Endothelial cell (in vitro differentiated cells): ENCODE data around the gene KCTD8. TPM values are rescaled to one million over a fixed set of nuclear protein-coding genes. Genes with fewer than 3 reads are reported as not detected.

Experiments used
- DNase-seq: peaks from one replicate; pipeline ENCODE4 v3.0.0; 2021; ENCODE audit warnings: low spot score
- H3K27ac Mint-ChIP-seq: one replicate; pipeline ENCODE4 v1.8.0; 2021; ENCODE audit warnings: mixed read lengths, inconsistent platforms; ENCODE audit not compliant: unreplicated experiment
- H3K27me3 Mint-ChIP-seq: one replicate; pipeline ENCODE4 v1.8.0; 2021; ENCODE audit warnings: mild to moderate bottlenecking, moderate library complexity, mixed read lengths, inconsistent platforms; ENCODE audit not compliant: unreplicated experiment
- H3K36me3 Mint-ChIP-seq: one replicate; pipeline ENCODE4 v1.8.0; 2021; ENCODE audit warnings: mild to moderate bottlenecking, low read depth, mixed read lengths, inconsistent platforms; ENCODE audit not compliant: unreplicated experiment
- H3K4me1 Mint-ChIP-seq: one replicate; pipeline ENCODE4 v1.8.0; 2021; ENCODE audit warnings: mild to moderate bottlenecking, mixed read lengths, inconsistent platforms; ENCODE audit not compliant: unreplicated experiment
- H3K4me3 Mint-ChIP-seq: one replicate; pipeline ENCODE4 v1.8.0; 2021; ENCODE audit warnings: mild to moderate bottlenecking, mixed read lengths, inconsistent platforms; ENCODE audit not compliant: unreplicated experiment
- H3K9me3 Mint-ChIP-seq: one replicate; pipeline ENCODE4 v1.8.0; 2021; ENCODE audit warnings: mixed read lengths, inconsistent platforms; ENCODE audit not compliant: unreplicated experiment
- total RNA-seq: library from RNA; stranded (reverse); fragmentation: NEBNext Ultra II Directional; extraction: Animal tissue kit (Norgen Biotek cat#: 25700); gene quantifications from one replicate; pipeline ENCODE4 v1.2.1, GENCODE V29; 2021; ENCODE audit not compliant: unreplicated experiment
- TF ChIP-seq, protein P1 (sequence below): fragments of 200-600 bp; sonication (generic); IDR thresholded peaks from one replicate; pipeline ENCODE4 v1.5.0; 2021; ENCODE audit warnings: antibody characterized with exemption; ENCODE audit not compliant: unreplicated experiment

KCTD8 gene
- total RNA-seq, 1 donor from 2014 or later, result 0.62 TPM

DNA sequence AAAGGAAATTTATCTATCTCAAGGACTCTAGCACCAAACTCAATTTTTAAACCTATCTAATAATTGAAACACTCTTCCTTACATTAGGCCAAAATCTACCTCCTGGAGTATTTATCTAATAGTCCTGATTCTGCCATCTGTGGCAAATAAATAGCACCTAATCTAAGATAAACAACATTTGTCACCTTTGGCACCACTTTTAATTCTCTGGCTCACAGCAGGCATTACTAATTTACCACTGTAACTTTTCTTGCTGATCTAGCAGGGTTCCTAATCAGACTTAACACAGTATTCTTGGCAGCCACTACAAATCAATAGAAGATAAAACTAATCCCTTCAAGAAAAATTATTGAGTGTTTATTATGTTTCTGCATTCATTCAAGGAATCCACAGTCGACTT lies 161.1 kb downstream of the KCTD8 start:
- Mint-ChIP-seq H3K9me3 (no peaks in the 10 kb centered on the region), H3K4me1 (no peaks in the 10 kb centered on the region), H3K36me3 (no peaks in the 10 kb centered on the region), H3K27ac (no peak overlapping the region), H3K4me3 (no peak overlapping the region), H3K27me3 (no peaks in the 10 kb centered on the region)
- no peak for DNase-seq
- TF ChIP-seq, protein P1, sequence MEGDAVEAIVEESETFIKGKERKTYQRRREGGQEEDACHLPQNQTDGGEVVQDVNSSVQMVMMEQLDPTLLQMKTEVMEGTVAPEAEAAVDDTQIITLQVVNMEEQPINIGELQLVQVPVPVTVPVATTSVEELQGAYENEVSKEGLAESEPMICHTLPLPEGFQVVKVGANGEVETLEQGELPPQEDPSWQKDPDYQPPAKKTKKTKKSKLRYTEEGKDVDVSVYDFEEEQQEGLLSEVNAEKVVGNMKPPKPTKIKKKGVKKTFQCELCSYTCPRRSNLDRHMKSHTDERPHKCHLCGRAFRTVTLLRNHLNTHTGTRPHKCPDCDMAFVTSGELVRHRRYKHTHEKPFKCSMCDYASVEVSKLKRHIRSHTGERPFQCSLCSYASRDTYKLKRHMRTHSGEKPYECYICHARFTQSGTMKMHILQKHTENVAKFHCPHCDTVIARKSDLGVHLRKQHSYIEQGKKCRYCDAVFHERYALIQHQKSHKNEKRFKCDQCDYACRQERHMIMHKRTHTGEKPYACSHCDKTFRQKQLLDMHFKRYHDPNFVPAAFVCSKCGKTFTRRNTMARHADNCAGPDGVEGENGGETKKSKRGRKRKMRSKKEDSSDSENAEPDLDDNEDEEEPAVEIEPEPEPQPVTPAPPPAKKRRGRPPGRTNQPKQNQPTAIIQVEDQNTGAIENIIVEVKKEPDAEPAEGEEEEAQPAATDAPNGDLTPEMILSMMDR, result no peak

DNA sequence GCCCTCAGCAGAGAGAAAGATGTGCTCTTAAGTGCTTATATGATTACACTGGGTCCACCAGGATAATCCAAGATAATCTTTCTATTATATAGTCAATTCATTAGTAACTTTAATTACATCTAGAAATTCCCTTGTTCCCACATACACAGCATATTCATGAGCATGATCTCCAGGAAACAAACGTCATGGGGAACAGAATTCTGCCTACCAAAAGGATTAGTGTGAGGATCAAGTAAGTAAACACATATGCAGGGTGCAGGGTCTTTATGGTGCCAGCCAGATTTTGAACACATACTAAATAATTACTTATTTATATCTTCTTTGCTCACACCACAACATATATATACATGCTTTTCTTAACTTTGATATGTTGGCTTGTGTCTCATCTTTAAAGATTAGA lies 169.1 kb downstream of the KCTD8 start:
- no peaks in the 10 kb centered on the region for H3K27me3 Mint-ChIP-seq
- H3K4me1 Mint-ChIP-seq, result no peaks in the 10 kb centered on the region
- H3K27ac Mint-ChIP-seq, result no peak overlapping the region
- no peak overlapping the region for H3K4me3 Mint-ChIP-seq
- no peak for DNase-seq
- H3K36me3 Mint-ChIP-seq, result no peaks in the 10 kb centered on the region
- TF ChIP-seq, protein P1, result no peak
- no peaks in the 10 kb centered on the region for H3K9me3 Mint-ChIP-seq

DNA sequence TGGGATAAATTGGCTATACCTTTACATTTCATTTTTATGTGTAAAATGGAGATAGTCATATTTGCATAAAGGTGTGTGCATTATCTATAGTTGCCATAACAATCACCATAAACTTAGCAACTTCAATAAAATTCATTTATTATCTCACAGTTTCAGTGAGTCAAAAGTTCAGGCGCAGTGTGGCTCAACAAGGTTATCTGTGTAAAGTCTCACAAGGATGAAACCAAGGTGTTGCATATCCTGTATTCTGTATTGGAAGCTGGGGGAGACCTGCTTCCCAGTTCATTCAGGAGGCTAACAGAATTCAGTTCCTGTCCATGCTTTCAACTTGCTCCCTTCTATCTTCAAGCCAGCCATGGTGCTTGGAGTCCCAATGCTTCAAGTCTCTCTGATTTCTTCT lies 169.5 kb downstream of the KCTD8 start:
- H3K27me3 Mint-ChIP-seq, result no peaks in the 10 kb centered on the region
- no peak overlapping the region for H3K27ac Mint-ChIP-seq
- no peak for DNase-seq
- no peaks in the 10 kb centered on the region for H3K36me3 Mint-ChIP-seq
- no peaks in the 10 kb centered on the region for H3K4me1 Mint-ChIP-seq
- TF ChIP-seq, protein P1, result no peak
- H3K4me3 Mint-ChIP-seq, result no peak overlapping the region
- no peaks in the 10 kb centered on the region for H3K9me3 Mint-ChIP-seq

DNA sequence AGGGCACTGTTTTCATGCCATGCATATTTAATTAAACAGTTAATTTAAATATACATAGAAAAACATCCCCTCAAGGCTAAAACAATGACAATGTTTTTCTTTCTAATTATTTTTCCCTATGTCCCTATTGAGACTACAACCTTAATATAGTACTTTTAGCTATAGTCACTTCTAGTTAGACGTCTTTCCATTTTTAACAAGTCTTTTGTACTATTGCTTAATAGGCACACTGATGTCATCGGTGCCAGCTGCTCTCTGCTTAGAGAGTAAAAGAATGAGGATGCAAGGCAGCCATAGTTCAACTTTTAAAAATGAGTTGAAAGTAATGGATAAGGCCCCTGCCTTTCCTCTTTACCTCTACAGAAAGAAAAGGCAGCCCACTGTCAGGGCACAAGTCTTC lies 191.1 kb downstream of the KCTD8 start:
- H3K4me1 Mint-ChIP-seq, result no peaks in the 10 kb centered on the region

DNA sequence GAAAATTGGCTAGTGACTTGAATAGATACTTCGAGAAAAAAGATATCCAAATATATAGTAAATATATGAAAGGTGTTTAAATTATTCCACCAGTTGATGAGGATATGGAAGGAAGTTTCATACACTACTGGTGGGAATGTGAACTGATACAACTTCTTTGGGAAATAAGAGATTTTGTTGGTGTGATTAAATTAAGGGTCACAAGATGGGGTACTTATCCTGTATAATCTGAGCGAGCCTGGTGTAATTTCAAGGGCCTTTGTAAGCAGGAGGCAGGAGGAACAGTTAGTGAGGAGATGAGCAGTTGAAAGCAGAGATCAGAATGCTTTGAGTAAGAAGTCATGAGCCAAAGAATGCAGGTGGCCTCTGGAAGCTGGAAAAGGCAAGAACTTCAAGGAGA lies 192.2 kb downstream of the KCTD8 start:
- H3K36me3 Mint-ChIP-seq, result no peaks in the 10 kb centered on the region
- no peaks in the 10 kb centered on the region for H3K4me1 Mint-ChIP-seq
- H3K4me3 Mint-ChIP-seq, result no peak overlapping the region
- H3K27ac Mint-ChIP-seq, result no peak overlapping the region
- no peaks in the 10 kb centered on the region for H3K27me3 Mint-ChIP-seq
- no peaks in the 10 kb centered on the region for H3K9me3 Mint-ChIP-seq
- TF ChIP-seq, protein P1, result no peak
- DNase-seq, result no peak

More for the DNA sequence above, 191.1 kb downstream of the KCTD8 start:
- TF ChIP-seq, protein P1, result no peak
- Mint-ChIP-seq H3K27me3 (no peaks in the 10 kb centered on the region), H3K4me3 (no peak overlapping the region), H3K9me3 (no peaks in the 10 kb centered on the region), H3K36me3 (no peaks in the 10 kb centered on the region), H3K27ac (no peak overlapping the region)
- DNase-seq, result no peak
